ENCODE results near the gene SAMD4A.

SAMD4A gene

GRCh38 chr14:54754116-54754622 lies 187.2 kb downstream of the SAMD4A start:
- no peak for DNase-seq (ENCODE audit: low spot score)
- Histone ChIP-seq H3K4me3 (no peak overlapping the region), H3K27ac (no peak overlapping the region)
- TF ChIP-seq, protein P1, sequence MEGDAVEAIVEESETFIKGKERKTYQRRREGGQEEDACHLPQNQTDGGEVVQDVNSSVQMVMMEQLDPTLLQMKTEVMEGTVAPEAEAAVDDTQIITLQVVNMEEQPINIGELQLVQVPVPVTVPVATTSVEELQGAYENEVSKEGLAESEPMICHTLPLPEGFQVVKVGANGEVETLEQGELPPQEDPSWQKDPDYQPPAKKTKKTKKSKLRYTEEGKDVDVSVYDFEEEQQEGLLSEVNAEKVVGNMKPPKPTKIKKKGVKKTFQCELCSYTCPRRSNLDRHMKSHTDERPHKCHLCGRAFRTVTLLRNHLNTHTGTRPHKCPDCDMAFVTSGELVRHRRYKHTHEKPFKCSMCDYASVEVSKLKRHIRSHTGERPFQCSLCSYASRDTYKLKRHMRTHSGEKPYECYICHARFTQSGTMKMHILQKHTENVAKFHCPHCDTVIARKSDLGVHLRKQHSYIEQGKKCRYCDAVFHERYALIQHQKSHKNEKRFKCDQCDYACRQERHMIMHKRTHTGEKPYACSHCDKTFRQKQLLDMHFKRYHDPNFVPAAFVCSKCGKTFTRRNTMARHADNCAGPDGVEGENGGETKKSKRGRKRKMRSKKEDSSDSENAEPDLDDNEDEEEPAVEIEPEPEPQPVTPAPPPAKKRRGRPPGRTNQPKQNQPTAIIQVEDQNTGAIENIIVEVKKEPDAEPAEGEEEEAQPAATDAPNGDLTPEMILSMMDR (IDR thresholded peaks at IDR 0.05), result no peak

- TF ChIP-seq, protein P1 (IDR thresholded peaks at IDR 0.05), result no peak
- no peak for DNase-seq (ENCODE audit: low spot score)
- Histone ChIP-seq H3K4me3 (no peak overlapping the region), H3K27ac (no peak overlapping the region)
These were observed 187.9 kb downstream of the SAMD4A start for GRCh38 chr14:54754623-54755386.

GRCh38 chr14:54756656-54757392 lies 189.9 kb downstream of the SAMD4A start:
- TF ChIP-seq, protein P1 (IDR thresholded peaks at IDR 0.05), result no peak
- DNase-seq (ENCODE audit: low spot score), result no peak
- Histone ChIP-seq H3K4me3 (no peak overlapping the region), H3K27ac (no peak overlapping the region)

DNA sequence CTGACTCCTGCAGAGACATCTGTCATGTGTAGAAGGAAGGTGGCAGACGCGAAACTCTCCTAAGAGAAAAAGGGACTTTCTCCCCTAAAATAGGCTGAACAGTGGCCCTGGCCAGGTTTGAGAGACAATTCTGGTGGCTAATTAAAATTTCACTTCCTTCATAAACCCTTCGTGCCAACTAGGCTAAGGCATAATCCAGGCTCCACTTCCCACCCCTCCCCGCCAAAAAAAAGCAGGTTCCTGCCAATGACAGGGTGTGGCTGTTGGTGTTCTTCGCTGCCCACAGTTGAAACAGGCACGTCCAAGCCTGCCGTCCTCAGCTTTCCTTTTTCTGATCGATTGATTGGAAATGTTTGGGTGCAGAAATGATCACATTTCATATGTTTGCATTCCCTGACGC lies 191.1 kb downstream of the SAMD4A start:
- TF ChIP-seq, protein P1 (IDR thresholded peaks at IDR 0.05), result no peak
- no peak for DNase-seq (ENCODE audit: low spot score)
- Histone ChIP-seq H3K27ac (no peak overlapping the region), H3K4me3 (no peak overlapping the region)

DNA sequence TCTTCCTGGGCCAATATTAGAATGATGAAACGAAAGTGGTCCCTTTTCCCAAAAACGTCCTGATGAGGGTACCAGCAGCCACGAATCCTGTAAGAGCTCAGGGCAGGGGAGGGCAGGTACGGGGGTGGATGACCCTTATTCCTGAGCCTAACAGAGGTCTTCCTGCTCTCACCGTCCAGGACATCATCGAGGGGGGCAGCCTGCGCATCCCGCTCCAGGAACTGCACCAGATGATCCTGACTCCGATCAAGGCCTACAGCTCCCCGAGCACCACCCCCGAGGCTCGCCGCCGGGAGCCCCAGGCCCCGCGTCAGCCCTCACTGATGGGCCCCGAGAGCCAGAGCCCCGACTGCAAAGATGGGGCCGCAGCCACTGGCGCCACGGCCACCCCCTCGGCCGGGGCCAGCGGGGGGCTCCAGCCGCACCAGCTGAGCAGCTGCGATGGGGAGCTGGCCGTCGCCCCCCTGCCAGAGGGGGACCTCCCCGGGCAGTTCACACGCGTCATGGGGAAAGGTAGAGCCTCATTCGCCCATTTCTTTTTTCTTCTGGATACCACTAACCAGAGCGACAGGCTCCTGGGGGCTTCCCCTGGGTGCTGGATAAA lies 193.2 kb downstream of the SAMD4A start:
- Histone ChIP-seq H3K4me3 (no peak overlapping the region), H3K27ac (no peak overlapping the region)
- TF ChIP-seq, protein P1 (IDR thresholded peaks at IDR 0.05), result no peak
- DNase-seq (ENCODE audit: low spot score), result no peak

DNA sequence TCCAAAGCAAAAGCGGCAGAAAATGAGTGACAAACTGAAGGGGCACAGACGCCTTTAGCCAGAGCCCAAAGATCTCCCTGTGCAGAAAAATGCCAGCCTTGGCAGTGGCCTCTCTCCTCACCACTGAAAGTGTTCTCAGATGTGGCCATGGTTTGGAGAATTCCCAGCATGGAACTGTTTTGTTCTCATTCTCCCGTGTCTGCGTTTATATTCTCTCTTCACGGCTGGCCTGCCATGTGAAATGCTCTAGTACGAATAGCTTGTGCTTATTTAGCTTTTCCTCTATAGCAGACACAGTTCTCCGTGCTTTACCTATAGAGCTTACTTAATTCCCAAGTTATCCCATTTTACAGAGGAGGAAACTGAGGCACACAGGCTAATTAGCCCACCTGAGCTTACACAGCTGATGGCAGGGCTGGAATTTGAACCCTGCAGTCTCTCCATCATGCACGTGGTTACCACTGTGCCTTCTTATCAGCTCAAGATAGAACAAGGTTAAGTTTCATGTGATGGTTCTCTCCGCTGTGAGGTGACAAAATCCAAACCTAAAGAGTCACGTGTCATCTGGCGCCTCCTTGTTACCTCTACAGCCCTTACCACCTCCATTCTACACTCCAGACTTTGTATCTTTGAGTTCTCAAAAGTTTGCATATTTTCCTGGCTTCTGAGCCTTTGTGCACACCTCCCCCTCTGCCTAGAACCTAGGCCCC lies 194.1 kb downstream of the SAMD4A start:
- Histone ChIP-seq H3K27ac (peak overlapping the region in 1 of 2 donors; percentile 62), H3K4me3 (no peak overlapping the region)
- TF ChIP-seq, protein P1 (IDR thresholded peaks at IDR 0.05), result no peak
- no peak for DNase-seq (ENCODE audit: low spot score)

Data from coronary artery (tissue), 2 donors.